GM12878 (cell line): ENCODE results near the gene CDK17. TPM values are rescaled to one million over a fixed set of nuclear protein-coding genes. Genes with fewer than 3 reads are reported as not detected.

Experiments
- BACH1 ChIP-seq: fragments of 450-650 bp; IDR thresholded peaks from 2 replicates; pipeline ENCODE4 v1.6.1; 2017; ENCODE audit warnings: mild to moderate bottlenecking, borderline replicate concordance
- GABPA ChIP-seq: IDR thresholded peaks from 2 replicates; pipeline ENCODE4 v1.6.1; 2014; ENCODE audit warnings: antibody characterized with exemption, low read depth, mild to moderate bottlenecking, inconsistent platforms
- PKNOX1 ChIP-seq: fragments of 450-650 bp; IDR thresholded peaks from 2 replicates; pipeline ENCODE4 v1.6.1; 2016; ENCODE audit warnings: mild to moderate bottlenecking
- POU2F2 ChIP-seq: IDR thresholded peaks from 3 replicates; pipeline ENCODE4 v1.6.1; 2011; ENCODE audit warnings: low read depth, mild to moderate bottlenecking, low read length, borderline replicate concordance
- RCOR1 ChIP-seq: conservative IDR thresholded peaks from 2 replicates; pipeline ENCODE4 v1.6.1; 2012; ENCODE audit warnings: low read depth, low read length, improper control_type of control experiment
- ZNF24 ChIP-seq: fragments of 450-650 bp; IDR thresholded peaks from 2 replicates; pipeline ENCODE4 v1.6.1; 2017; ENCODE audit warnings: antibody characterized with exemption, mild to moderate bottlenecking
- ZNF274 ChIP-seq: IDR thresholded peaks from one replicate; pipeline ENCODE4 v1.8.0; 2011; ENCODE audit not compliant: insufficient read length, insufficient read depth
- polyA plus RNA-seq, 11 experiments: library from polyadenylated mRNA; depleted of rRNA in 4 of 11; unstranded in 6 of 11; stranded (reverse) in 5 of 11; fragments of >200 nt; fragmentation: Nextera tagmentation in 4 of 11; fragmentation: Illumina TruSeq in 1 of 11; extraction: Ambion mirVana in 4 of 11; extraction: Trizol in 1 of 11; gene quantifications; 1 replicate in 1 of 11; 2 replicates in 10 of 11; pipeline versions ENCODE4 v1.2.1 to v1.2.3, GENCODE V29; 2011 to 2016; ENCODE audit warnings: inconsistent platforms in 2 of 11, missing spikeins in 2 of 11, low read depth in 1 of 11
- total RNA-seq, 4 experiments: library from RNA; depleted of rRNA in 3 of 4; stranded (reverse); fragments of >200 nt in 3 of 4; fragmentation: Illumina TruSeq in 1 of 4; extraction: Trizol in 1 of 4; gene quantifications; 2 replicates each; pipeline versions ENCODE4 v1.2.1 to v1.2.3, GENCODE V29; 2013 to 2021
- TF ChIP-seq, protein P1 (sequence below): IDR thresholded peaks from 2 replicates; pipeline ENCODE4 v1.6.1; 2011; ENCODE audit warnings: borderline replicate concordance, low read depth, mild to moderate bottlenecking, moderate library complexity, mixed read lengths, low read length; ENCODE audit not compliant: insufficient read depth; ENCODE audit errors: extremely low read length
- TF ChIP-seq, protein P2 (sequence below): fragments of 450-650 bp; IDR thresholded peaks from 2 replicates; pipeline ENCODE4 v1.6.1; 2016; ENCODE audit warnings: mild to moderate bottlenecking, moderate library complexity, borderline replicate concordance

Gene CDK17
- total and polyA plus RNA-seq, 10 of the 15 experiments (the other 5 are each of a cell fraction or from before 2014, with no cell fraction given), result 5.6 to 45.6 (median 18.3) TPM

DNA sequence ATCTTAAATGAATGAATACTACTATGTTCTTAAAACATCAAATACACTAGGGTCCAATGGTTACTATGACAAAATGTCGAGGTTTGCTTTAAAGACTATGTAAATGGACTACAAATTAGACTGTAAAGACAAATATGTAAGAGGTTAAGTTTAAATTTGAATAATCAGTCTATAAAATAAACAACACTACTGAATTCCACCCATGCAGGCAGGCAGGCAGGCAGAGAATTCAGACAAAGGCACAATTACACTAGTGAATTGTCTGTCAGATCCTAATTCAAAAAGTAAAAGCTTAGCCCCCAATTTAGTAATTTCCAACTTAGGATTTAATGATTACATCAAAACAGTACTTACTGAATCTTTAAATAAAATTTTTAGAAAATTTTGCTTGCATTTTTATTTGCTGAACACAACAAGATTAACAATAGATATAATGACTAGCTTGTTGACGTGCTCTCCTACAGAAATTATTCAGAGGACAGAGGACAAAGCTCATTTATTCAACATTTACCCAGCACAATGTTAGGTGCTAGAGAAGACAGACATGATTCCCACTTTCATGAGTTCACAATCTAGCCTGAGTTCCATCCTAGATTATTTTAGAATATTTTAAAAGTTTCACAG lies 97.4 kb downstream of the CDK17 start (continued):
- TF ChIP-seq RCOR1 (no peak), POU2F2 (no peak), GABPA (no peak), ZNF24 (no peak), PKNOX1 (no peak), BACH1 (no peak), ZNF274 (no peak)
- TF ChIP-seq, protein P1, sequence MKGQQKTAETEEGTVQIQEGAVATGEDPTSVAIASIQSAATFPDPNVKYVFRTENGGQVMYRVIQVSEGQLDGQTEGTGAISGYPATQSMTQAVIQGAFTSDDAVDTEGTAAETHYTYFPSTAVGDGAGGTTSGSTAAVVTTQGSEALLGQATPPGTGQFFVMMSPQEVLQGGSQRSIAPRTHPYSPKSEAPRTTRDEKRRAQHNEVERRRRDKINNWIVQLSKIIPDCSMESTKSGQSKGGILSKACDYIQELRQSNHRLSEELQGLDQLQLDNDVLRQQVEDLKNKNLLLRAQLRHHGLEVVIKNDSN, result no peak
- TF ChIP-seq, protein P2, sequence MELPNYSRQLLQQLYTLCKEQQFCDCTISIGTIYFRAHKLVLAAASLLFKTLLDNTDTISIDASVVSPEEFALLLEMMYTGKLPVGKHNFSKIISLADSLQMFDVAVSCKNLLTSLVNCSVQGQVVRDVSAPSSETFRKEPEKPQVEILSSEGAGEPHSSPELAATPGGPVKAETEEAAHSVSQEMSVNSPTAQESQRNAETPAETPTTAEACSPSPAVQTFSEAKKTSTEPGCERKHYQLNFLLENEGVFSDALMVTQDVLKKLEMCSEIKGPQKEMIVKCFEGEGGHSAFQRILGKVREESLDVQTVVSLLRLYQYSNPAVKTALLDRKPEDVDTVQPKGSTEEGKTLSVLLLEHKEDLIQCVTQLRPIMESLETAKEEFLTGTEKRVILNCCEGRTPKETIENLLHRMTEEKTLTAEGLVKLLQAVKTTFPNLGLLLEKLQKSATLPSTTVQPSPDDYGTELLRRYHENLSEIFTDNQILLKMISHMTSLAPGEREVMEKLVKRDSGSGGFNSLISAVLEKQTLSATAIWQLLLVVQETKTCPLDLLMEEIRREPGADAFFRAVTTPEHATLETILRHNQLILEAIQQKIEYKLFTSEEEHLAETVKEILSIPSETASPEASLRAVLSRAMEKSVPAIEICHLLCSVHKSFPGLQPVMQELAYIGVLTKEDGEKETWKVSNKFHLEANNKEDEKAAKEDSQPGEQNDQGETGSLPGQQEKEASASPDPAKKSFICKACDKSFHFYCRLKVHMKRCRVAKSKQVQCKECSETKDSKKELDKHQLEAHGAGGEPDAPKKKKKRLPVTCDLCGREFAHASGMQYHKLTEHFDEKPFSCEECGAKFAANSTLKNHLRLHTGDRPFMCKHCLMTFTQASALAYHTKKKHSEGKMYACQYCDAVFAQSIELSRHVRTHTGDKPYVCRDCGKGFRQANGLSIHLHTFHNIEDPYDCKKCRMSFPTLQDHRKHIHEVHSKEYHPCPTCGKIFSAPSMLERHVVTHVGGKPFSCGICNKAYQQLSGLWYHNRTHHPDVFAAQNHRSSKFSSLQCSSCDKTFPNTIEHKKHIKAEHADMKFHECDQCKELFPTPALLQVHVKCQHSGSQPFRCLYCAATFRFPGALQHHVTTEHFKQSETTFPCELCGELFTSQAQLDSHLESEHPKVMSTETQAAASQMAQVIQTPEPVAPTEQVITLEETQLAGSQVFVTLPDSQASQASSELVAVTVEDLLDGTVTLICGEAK, result no peak
